Peyer's patch (tissue), 4 donors: Measurements from ENCODE around the gene CRABP2.

Experiments
- CTCF ChIP-seq, 6 experiments: fragments of 450-650 bp in 4 of 6; fragments of 200-600 bp in 2 of 6; sonication (generic) in 1 of 6; IDR thresholded peaks; one replicate each; pipeline ENCODE4 v1.5.1; 2017 to 2019; ENCODE audit warnings: antibody characterized with exemption in 6 of 6, mild to moderate bottlenecking in 3 of 6, moderate library complexity in 1 of 6
- POLR2A ChIP-seq, 2 donors: fragments of 450-650 bp; IDR thresholded peaks; one replicate each; pipeline ENCODE4 v1.5.1; 2017; ENCODE audit warnings: antibody characterized with exemption in 2 of 2, mild to moderate bottlenecking in 2 of 2, moderate library complexity in 2 of 2

- TF ChIP-seq CTCF (IDR thresholded peaks at IDR 0.05) (no peak), POLR2A (IDR thresholded peaks at IDR 0.05) (no peak)
These were observed 50.7 kb downstream of the CRABP2 start for GRCh38 chr1:156654700-156655099.
